GM23248 (cell line): ENCODE measurements around the gene PDLIM5.

ENCODE experiments used
- EZH2 ChIP-seq: fragments of 200-600 bp; sonication (generic); IDR thresholded peaks from 2 replicates; pipeline ENCODE4 v1.6.1; 2018; ENCODE audit warnings: antibody characterized with exemption, mild to moderate bottlenecking; ENCODE audit not compliant: insufficient read depth, poor library complexity, severe bottlenecking
- EZH2phosphoT487 ChIP-seq: fragments of 200-600 bp; sonication (generic); IDR thresholded peaks from 2 replicates; pipeline ENCODE4 v1.6.1; 2018; ENCODE audit warnings: antibody characterized with exemption, moderate library complexity, mild to moderate bottlenecking, low read depth; ENCODE audit not compliant: insufficient read depth

- TF ChIP-seq EZH2 (no peak), EZH2phosphoT487 (no peak)
Measured at GRCh38 chr4:94639298-94639697, 187.6 kb downstream of the PDLIM5 start.
